Panc1 (cell line): Measurements from ENCODE around the gene KMT5B.

Experiments used
- SIN3A ChIP-seq: IDR thresholded peaks from 2 replicates; pipeline ENCODE4 v1.6.1; 2012; ENCODE audit warnings: low read depth, mild to moderate bottlenecking, low read length, moderate library complexity, borderline replicate concordance; ENCODE audit not compliant: insufficient read depth
- TF ChIP-seq, protein P1 (sequence below): fragments of 450-650 bp; IDR thresholded peaks from 2 replicates; pipeline ENCODE4 v1.5.1; 2017; ENCODE audit warnings: mild to moderate bottlenecking

DNA sequence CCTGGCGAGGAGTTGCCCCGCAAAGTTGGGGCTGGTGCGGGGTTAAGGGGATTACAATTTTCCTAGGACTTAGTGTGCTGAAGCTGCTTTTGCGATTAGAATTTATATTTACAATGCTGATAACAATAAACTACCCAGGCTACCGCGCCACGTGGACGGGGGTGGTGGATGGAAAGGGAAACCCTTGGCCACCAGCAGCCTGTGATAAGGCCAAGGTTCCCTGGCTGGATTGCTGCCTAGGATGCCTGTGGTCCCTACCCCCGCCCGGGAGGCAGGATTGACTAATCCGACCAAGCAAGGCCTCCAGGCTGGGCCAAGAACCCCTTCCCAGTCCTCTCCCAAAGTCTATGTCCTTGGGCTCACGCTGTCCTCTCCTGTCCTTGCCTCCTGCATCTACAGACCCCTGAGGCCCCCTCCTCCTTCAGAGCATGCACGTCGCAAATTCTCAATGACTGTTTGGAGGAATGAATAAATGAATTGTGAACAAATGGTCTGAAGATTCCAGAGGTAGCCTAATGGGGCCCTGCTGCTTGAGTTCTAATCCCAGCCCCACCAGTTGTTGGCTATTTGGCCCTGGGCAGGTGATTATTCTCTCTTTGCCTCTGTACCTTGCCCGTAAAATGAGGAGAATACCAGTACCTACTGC is 84.3 kb downstream of the KMT5B start:
- TF ChIP-seq, protein P1, sequence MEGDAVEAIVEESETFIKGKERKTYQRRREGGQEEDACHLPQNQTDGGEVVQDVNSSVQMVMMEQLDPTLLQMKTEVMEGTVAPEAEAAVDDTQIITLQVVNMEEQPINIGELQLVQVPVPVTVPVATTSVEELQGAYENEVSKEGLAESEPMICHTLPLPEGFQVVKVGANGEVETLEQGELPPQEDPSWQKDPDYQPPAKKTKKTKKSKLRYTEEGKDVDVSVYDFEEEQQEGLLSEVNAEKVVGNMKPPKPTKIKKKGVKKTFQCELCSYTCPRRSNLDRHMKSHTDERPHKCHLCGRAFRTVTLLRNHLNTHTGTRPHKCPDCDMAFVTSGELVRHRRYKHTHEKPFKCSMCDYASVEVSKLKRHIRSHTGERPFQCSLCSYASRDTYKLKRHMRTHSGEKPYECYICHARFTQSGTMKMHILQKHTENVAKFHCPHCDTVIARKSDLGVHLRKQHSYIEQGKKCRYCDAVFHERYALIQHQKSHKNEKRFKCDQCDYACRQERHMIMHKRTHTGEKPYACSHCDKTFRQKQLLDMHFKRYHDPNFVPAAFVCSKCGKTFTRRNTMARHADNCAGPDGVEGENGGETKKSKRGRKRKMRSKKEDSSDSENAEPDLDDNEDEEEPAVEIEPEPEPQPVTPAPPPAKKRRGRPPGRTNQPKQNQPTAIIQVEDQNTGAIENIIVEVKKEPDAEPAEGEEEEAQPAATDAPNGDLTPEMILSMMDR: no peak
- no peak for TF ChIP-seq SIN3A
